ENCODE data around the gene LCAT. TPM values are rescaled to one million over a fixed set of nuclear protein-coding genes. Genes with fewer than 3 reads are reported as not detected.
A peak's percentile ranks its signal among the peaks of the same experiment; 100 is the strongest.

The LCAT gene
- total RNA-seq, 1 donor from 2014 or later = 31.9 TPM

GRCh38 chr16:67967958-67968399, 24.1 kb upstream of the LCAT start:
- TF ChIP-seq CTCF (IDR thresholded peaks at IDR 0.05; ENCODE audit: unreplicated experiment) = no peak
- H3K9me3 Mint-ChIP-seq (ENCODE audit: low read depth) = no peaks in the 10 kb centered on the region
- DNase-seq (ENCODE audit: low spot score, unreplicated experiment) = peak; percentile 32
- H3K4me1 Mint-ChIP-seq (ENCODE audit: low read depth) = peaks cover 29% of the 10 kb centered on the region
- H3K4me3 Mint-ChIP-seq (ENCODE audit: low read depth) = peak overlapping the region; percentile 98
- H3K27me3 Mint-ChIP-seq = no peaks in the 10 kb centered on the region
- H3K36me3 Mint-ChIP-seq (ENCODE audit: insufficient read depth) = peaks cover 1% of the 10 kb centered on the region
- H3K27ac Mint-ChIP-seq = peak overlapping the region; percentile 97

GRCh38 chr16:67967183-67967957, 23.4 kb upstream of the LCAT start:
- Mint-ChIP-seq H3K27me3 (no peaks in the 10 kb centered on the region), H3K9me3 (ENCODE audit: low read depth) (no peaks in the 10 kb centered on the region), H3K4me3 (ENCODE audit: low read depth) (peak overlapping the region; percentile 98), H3K4me1 (ENCODE audit: low read depth) (peaks cover 29% of the 10 kb centered on the region), H3K36me3 (ENCODE audit: insufficient read depth) (peaks cover 1% of the 10 kb centered on the region), H3K27ac (peak overlapping the region; percentile 97)
- no peak for DNase-seq (ENCODE audit: low spot score, unreplicated experiment)
- no peak for TF ChIP-seq CTCF (IDR thresholded peaks at IDR 0.05; ENCODE audit: unreplicated experiment)

- peak overlapping the region; percentile 98 for H3K4me3 Mint-ChIP-seq (ENCODE audit: low read depth)
- TF ChIP-seq CTCF (IDR thresholded peaks at IDR 0.05; ENCODE audit: unreplicated experiment) = no peak
- peaks cover 5% of the 10 kb centered on the region for H3K36me3 Mint-ChIP-seq (ENCODE audit: insufficient read depth)
- H3K9me3 Mint-ChIP-seq (ENCODE audit: low read depth) = no peaks in the 10 kb centered on the region
- DNase-seq (ENCODE audit: low spot score, unreplicated experiment) = no peak
- no peaks in the 10 kb centered on the region for H3K27me3 Mint-ChIP-seq
- H3K4me1 Mint-ChIP-seq (ENCODE audit: low read depth) = peaks cover 29% of the 10 kb centered on the region
- peak overlapping the region; percentile 64 for H3K27ac Mint-ChIP-seq
Measured at GRCh38 chr16:67966549-67967182, 22.7 kb upstream of the LCAT start.

- Mint-ChIP-seq H3K9me3 (ENCODE audit: low read depth) (no peaks in the 10 kb centered on the region), H3K27ac (peak overlapping the region; percentile 64), H3K27me3 (no peaks in the 10 kb centered on the region), H3K36me3 (ENCODE audit: insufficient read depth) (peaks cover 7% of the 10 kb centered on the region), H3K4me3 (ENCODE audit: low read depth) (peak overlapping the region; percentile 98), H3K4me1 (ENCODE audit: low read depth) (peaks cover 29% of the 10 kb centered on the region)
- DNase-seq (ENCODE audit: low spot score, unreplicated experiment) = no peak
- TF ChIP-seq CTCF (IDR thresholded peaks at IDR 0.05; ENCODE audit: unreplicated experiment) = no peak
Measured at GRCh38 chr16:67965668-67966548, 22.0 kb upstream of the LCAT start.

All from progenitor cell of endocrine pancreas (in vitro differentiated cells).